ENCODE measurements around the gene CAPS2. TPM values are rescaled to one million over a fixed set of nuclear protein-coding genes. Genes with fewer than 3 reads are reported as not detected.

Gene CAPS2
- total RNA-seq, 1 experiment from 2014 or later, result 4.3 TPM

GRCh38 chr12:75315518-75315917, 14.6 kb downstream of the CAPS2 start:
- Histone ChIP-seq H4K20me1 (ENCODE audit: control insufficient read depth, insufficient read depth, insufficient read length) (no peaks in the 10 kb centered on the region), H3K9ac (ENCODE audit: extremely low read depth, insufficient read length, low read length) (no peak overlapping the region), H3K23me2 (ENCODE audit: insufficient read length, low read depth, low read length, poor library complexity, severe bottlenecking) (no peaks in the 10 kb centered on the region), H3K9me3 (ENCODE audit: control insufficient read depth, low read depth, low read length) (no peaks in the 10 kb centered on the region), H2BK12ac (ENCODE audit: insufficient read length, low read depth, low read length) (no peak overlapping the region), H3K27me3 (ENCODE audit: insufficient read depth, low read length) (no peaks in the 10 kb centered on the region), H4K5ac (ENCODE audit: insufficient read length, low read depth, low read length) (no peak overlapping the region), H4K8ac (replicated peaks; ENCODE audit: insufficient read length, low read depth, low read length) (no peak overlapping the region), H3K56ac (ENCODE audit: insufficient read length, low read depth, low read length) (no peak overlapping the region), H3T11ph (ENCODE audit: low read length) (no peak overlapping the region), H2AK5ac (ENCODE audit: insufficient read length, low read length) (no peak overlapping the region), H3K23ac (ENCODE audit: insufficient read length, low read depth, low read length) (no peak overlapping the region), H3K4me1 (ENCODE audit: insufficient read depth, low read length) (no peaks in the 10 kb centered on the region), H2BK120ac (ENCODE audit: low read depth, low read length, poor library complexity, severe bottlenecking) (no peak overlapping the region), H3K79me2 (ENCODE audit: insufficient read depth, low read length) (no peaks in the 10 kb centered on the region), H4K91ac (ENCODE audit: insufficient read length, low read depth, low read length) (no peak overlapping the region), H2AFZ (ENCODE audit: low read length) (no peak overlapping the region), H3K18ac (ENCODE audit: insufficient read length, low read depth, low read length) (no peak overlapping the region), H2BK5ac (ENCODE audit: insufficient read length, low read length) (no peak overlapping the region), H2BK20ac (ENCODE audit: low read depth, low read length, poor library complexity, severe bottlenecking) (no peak overlapping the region), H2BK15ac (ENCODE audit: low read depth, low read length) (no peak overlapping the region), H3K27ac (ENCODE audit: insufficient read length, low read depth, low read length) (no peak overlapping the region), H3K79me1 (ENCODE audit: insufficient read depth, low read depth, low read length, poor library complexity, severe bottlenecking) (no peaks in the 10 kb centered on the region), H3K14ac (ENCODE audit: insufficient read depth, low read length) (no peak overlapping the region), H3K4me2 (ENCODE audit: insufficient read depth, insufficient read length, low read length) (no peak overlapping the region), H3K4ac (ENCODE audit: low read depth, low read length) (no peak overlapping the region)
- TF ChIP-seq CTCF (conservative IDR thresholded peaks at IDR 0.05), result no peak
- Mint-ChIP-seq H3K4me1 (peaks cover 3 to 5% of the 10 kb centered on the region in 2 experiments; a peak in 2 of 4 replicates), H3K27me3 (ENCODE audit: low read depth) (no peaks in the 10 kb centered on the region), H3K36me3 (ENCODE audit: insufficient read depth in 1 of 3, low read depth in 3 of 3) (no peaks in the 10 kb centered on the region), H3K4me3 (no peak overlapping the region), H3K9me3 (no peaks in the 10 kb centered on the region), H3K27ac (no peak overlapping the region)
- no peak for DNase-seq
